ENCODE data around the gene SMYD3.
"Not testable (repeated sequence)": the region's sequence is repeated elsewhere in the genome, so short reads cannot be mapped to it uniquely, and the experiment has no call there.

Gene SMYD3

DNA sequence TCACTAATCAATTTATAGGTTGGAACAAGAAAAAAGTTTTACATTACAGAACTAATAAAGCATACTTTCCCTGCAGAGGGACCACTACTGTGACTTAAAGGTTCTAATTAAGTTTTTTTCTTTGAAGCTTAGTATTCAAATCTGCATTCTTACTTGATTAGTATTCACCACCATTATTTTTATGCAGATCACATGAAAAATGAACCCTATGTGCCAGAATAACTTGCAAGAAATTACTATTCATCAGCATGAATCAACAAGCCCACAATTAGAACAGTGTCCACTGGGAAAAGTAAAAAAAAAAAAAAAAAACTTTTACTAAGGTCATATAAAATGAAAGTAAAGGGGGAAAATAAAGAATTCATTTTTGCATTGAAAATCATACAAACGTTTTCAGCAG lies 90.8 kb downstream of the SMYD3 start:
- no peak for DNase-seq (ENCODE audit: low read depth)

DNA sequence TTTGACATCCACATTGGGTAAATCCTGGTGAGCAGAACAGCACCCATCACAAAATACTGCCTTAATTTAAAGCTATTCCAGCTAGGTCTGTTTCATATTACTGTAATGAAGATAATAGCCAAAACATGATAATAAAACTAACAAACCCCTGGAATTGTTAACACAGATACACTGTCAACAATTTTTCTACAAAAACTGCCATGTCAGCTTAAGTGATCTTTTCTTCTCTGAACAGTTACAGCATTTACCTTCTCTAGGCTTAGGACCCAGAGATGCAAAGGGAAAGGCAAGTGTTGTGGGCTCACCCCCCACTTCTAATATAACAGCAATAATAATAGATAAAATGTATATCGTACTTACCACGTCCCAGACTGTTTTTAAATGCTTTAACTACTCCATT lies 92.1 kb downstream of the SMYD3 start:
- DNase-seq (ENCODE audit: low read depth) = no peak

DNA sequence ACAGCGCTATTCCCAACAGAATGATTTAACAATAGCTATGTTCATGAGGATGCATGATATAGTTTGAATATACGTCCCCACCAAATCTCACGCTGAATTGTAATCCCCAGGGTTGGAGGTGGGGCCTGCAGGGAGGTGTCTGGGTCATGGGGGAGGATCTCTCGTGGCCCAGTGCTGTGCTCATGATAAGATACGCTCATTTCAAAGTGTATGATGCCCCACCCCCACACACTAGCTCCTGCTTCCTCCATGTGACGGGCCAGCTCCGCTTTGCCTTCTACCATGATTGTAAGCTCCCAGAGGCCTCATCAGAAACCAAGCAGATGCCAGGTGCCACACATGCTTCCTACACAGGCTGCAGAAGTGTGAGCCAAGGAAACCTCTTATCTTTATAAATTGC lies 93.6 kb downstream of the SMYD3 start:
- DNase-seq (ENCODE audit: low read depth) = no peak

DNA sequence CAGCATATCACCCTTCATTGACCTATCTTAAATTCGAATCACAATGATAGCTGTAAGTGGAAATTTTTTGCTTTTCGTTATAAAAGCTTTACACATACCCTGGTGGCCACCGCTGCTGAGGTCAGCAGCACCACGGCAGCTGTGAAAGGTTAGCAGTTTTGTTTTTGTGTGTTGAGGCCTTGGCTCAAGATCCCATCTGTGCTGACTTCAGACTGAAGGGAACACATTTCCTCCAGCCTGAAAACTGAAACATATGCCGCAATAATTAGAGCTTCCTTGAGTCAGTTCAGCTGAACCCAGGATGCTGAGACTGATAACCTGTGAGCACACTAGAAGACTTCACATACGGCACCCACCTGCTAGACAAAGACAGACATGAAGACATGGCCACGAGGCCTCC lies 103.0 kb downstream of the SMYD3 start:
- no peak for DNase-seq (ENCODE audit: low read depth)

DNA sequence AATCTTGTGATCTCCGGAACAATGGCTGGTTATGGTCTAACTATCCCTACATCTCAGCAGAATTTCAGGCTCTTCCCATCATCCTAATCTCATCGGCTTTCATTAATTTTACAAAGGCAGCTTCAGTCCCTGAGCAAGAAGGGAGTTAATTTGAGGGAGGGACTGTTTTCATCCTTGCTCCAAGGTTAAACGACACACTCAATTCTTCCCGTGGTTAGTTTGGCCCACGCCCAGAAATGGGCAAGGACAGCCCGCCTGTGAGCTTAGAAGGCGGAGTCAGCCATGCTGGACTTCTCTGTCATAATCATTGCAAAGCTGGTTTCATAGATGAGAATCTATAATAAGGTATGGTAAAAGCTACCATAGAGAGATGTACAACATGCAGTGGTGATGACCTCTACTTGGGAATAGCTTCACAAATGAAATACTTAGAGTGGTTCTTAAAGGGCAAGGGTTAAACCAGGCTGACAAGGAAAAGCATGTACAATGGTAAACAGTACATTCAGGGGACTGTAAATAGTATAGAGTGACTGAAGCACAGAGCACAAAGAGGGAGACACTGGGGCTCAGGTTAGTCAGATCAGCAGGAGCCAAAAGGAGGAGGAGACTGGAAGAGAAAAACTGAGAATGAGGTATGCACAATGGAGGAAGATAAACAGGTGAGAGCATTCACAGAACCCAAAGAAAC lies 108.8 kb downstream of the SMYD3 start:
- DNase-seq (ENCODE audit: low read depth) = no peak

DNA sequence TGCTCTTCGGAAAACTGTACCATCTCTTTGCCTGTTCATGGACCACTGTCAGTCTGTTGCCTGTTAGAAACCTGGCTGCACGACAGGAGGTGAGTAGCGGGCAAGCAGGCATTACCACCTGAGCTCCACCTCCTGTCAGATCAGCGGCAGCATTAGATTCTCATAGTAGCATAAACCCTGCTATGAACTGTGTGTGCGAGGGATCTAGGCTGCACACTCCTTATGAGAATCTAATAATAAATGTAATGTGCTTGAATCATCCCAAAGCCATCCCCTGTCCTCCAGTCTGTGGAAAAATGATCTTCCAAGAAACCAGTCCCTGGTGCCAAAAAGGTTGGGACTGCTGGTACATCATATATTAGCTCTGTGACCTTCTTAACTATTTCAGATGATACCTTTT lies 110.0 kb downstream of the SMYD3 start:
- no peak for DNase-seq (ENCODE audit: low read depth)

DNA sequence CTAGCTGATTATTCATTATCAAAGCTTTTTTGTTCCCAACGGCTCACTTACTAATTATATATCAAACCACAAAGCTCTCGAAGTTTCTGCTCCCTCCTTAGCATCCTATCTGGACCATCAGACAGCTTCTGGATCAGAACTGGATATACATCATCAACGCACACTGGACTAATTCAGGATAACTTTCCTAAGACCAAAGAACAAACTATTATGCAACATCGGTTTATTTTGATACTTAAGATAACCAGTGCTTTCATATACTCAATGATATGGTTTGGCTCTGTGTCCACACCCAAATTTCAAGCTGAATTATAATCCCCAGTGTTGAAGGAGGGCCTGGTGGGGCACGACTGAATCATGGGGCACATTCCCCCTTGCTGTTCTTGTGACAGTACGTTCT lies 110.8 kb downstream of the SMYD3 start:
- DNase-seq (ENCODE audit: low read depth) = no peak

DNA sequence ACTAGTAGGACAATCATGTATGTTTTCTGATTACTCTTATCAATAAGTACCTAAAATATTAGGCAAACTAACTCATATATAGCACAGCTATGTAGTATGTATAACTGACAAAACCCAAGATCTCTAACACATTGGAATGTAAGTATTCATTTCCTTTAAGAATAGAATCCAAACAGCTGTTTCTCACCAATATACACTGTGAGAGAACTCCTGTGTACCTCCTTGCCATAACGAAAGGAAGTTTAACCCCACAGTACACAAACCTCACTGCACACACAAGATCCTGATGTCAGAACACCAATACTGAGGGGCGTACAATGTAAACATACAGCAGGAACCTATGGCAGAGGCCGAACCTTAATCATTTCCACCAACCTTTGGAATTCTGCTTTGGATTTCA lies 113.0 kb downstream of the SMYD3 start:
- DNase-seq (ENCODE audit: low read depth) = no peak

DNA sequence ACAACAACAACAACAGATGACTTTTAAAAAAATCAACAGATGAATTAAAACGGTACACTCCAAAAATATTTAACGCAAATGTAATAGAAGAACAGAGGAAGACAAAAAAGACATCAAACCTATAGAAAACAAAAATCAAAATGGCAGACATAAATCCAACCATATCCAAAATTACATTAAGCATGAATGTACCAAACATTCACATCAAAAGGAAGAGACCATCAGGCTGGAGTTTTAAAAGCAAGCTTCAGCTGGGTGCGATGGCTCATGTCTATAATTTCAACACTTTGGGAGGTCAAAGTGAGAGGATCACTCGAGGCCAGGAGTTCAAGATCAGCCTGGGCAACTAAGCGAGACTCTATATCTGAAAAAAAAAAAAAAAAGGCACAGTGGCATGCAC lies 116.2 kb downstream of the SMYD3 start:
- DNase-seq (ENCODE audit: low read depth) = no peak

DNA sequence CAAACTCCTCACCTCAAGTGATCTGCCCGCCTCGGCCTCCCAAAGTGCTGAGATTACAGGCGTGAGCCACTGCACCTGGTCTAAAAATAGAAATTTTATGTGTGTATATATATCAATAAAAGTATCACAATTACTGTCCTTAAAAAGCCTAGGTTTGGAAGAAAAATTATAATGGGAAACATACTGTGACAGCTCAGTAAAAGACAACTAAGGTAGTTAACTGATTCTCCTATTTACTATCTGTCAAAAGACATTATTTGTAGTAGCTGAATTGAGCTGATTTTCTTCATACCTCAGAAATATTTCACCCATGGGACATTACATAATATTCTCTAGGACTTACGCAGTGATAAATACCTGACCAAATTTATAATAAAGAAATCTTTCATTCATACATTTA lies 122.5 kb downstream of the SMYD3 start:
- no peak for DNase-seq (ENCODE audit: low read depth)

DNA sequence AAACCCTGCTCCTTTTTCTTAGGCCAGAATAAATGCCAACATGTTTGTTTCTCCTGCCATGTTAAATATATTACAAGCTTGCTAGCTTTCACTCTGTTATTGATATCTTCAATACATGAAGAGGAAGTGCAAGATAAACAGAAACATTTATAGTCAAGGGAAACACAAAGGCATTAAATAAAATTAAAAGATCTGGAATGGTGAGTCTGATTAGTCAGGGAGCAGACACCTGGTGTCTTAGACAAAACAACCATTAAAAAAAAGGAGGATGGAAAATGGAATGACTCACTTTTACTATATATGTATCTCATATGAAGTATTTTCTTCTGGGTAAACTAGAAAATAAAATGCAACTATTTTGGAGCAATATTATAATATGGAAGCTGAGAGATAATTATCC lies 123.3 kb downstream of the SMYD3 start:
- DNase-seq (ENCODE audit: low read depth) = no peak

DNA sequence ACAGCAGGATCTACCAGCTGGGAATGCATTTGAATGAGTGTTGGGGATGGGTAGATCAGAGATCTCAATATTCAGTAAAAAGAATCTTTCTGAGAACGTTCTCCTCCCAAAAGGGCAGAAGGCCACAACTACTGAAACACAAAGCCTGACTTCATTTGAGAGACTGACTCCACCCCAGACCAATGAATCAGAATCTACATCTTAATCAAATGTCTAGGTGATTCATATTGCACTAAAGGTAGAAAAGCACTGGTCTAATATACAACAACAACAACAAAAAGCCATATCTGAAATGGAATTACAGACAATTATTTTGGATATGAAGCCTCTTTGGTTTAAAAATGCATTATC lies 123.9 kb downstream of the SMYD3 start:
- no peak for DNase-seq (ENCODE audit: low read depth)

DNA sequence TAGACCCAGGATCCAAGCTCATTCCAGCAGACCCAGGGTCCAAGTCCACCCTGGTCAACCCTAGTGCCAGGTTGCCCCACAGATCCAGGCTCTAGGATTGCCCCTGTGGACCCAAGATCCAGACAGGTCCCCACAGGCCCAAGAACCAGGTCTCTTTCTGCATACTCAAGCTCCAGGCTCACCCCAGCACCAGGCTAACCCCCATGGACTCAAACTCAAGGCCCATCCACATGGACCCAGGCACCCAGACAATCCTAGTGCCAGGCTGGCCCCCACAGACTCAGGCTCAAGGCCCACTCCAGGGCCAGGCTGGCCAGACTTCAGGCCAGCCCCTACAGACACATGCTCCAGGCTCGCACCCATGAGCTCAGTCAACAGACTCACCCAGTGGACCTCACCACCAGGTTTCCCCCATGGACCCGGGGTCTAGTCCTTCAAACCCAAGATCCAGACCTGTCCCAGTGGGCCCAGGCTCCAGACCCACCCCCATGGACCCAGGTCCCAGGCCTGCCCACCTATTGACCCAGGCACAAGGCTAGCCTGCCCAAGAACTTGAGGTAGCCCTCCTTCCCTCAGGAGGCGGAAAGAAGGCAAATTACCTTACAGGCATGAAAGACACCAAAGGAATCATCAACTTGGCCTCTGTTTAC lies 124.4 kb downstream of the SMYD3 start:
- no peak for DNase-seq (ENCODE audit: low read depth)

DNA sequence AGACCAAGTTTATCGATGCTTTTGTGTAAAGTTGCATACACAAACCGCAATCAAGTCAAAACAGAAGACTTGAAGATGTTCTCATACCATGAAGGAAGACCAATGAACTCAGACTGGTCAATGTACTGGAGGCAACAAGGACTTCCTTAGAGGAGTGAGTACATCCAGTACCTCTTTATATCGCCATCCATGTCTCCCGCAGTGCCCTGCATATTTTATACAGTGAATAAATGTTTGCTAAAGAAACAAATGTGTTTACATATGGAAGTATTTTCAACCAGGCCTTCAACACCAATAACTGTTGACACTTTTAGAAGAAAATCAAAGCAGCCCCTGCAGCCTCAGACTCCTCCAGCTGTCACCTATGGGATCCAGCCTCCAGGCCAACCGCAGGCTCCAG lies 125.6 kb downstream of the SMYD3 start:
- no peak for DNase-seq (ENCODE audit: low read depth)

DNA sequence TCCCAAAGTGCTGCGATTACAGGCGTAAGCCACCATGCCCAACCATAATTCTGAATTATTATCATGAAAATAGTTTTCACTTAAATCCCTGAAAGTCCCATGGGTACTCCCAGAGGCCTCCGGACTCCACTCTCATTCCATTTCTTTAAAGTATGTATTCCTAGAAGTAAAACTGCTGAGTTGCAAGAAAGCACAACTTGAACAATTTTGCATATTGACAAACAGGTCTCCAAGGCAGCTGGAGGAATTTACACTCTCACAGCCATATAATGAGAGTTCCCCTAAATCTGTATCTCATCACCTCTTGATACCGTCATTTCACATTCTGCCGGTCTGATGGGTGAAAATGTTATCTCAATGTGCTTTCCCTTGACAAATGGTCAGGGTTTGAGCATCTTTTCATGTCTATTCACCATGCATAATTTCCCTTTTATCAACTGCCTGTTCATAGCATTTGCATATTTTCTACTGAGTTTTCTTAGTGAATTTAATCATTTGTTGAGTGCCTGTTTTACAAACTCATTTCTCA lies 129.4 kb downstream of the SMYD3 start:
- DNase-seq (ENCODE audit: low read depth) = no peak

DNA sequence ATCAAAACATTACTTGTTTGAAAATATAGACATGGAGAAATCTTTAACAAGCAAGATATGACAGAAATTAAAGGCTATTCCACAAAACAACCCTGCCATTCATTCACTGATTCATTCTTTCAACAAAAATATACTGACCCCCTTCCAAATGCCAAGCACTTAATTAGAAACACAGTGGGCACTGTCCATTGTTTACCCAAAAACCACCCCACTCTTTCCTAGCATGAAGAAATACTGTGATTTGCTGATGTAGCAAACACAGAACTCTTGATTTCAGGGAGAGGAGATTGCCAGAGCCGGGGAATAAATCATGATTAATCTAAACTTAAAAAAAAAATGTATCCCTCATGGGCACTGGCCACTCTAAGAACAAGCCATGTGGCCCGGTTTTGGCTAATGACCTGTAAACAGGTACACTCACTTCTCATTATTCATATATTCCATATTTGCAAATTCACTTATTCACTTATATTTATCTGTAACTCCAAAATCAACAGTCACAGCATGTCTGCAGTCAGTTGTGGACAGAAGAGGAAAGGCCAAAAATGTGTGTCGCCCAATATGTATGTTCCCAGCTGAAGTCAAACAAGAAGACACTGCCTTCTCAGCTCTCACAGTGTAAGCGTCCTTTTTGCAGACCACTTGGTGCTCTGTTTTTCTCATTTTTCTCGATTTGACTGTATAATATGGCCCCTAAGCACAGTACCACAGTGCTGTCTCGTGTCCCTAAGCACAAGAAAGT lies 133.1 kb downstream of the SMYD3 start:
- DNase-seq (ENCODE audit: low read depth) = no peak

DNA sequence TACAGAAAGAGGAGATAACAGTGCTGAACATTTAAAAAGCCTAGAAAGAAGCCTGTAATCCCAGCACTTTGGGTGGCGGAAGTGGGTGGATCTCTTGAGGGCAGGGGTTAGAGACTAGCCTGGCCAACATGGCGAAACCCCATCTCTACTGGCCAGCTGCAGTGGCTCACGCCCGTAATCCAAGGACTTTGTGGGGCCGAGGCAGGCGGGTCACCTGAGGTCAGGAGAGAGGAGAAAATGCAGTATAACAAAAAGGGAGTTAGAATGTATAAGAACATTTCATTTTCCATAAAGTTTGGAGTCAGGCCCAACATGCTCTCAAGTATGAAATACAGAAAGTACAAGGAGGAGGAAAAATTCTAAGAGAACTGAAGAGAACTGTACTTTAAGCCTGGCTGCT lies 134.5 kb downstream of the SMYD3 start:
- no peak for DNase-seq (ENCODE audit: low read depth)

DNA sequence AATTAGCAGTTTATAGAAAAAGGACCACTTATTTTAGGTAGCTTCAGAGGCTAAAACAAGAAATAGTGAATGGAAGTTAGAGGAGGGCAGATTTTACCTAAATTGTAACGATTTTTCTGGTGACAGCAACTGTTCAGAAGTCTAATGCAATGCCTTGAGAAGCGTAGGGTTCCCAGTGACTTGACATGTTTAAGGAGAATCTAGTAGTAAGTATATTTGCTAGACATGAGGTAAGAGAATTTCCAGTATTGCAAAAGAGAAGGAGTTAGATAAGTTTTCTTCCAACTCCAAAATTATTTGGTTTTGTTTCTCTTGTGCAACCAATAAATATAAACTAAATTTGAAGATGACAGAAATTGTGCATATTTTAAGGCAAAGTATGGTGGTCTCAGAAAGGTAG lies 140.0 kb downstream of the SMYD3 start:
- no peak for DNase-seq (ENCODE audit: low read depth)

DNA sequence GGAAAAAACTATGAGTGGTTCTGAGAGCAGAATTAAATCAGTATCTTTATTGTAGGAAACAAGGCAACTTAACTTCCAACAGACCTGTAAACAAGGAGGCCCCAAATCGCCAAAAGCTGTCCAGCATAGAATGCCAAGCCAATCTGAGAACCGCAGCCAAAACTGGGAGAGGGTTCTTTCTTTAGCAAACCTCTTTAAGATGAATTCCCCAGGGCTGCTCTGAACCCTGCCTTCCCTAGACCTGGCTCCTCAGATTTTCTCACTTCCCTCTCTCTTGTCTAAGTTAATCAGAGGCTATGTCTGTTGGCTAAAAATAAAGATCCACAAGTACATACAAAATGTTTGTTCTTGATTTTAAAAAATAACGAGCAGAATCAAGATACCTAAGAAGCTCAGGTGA lies 141.4 kb downstream of the SMYD3 start:
- DNase-seq (ENCODE audit: low read depth) = no peak

DNA sequence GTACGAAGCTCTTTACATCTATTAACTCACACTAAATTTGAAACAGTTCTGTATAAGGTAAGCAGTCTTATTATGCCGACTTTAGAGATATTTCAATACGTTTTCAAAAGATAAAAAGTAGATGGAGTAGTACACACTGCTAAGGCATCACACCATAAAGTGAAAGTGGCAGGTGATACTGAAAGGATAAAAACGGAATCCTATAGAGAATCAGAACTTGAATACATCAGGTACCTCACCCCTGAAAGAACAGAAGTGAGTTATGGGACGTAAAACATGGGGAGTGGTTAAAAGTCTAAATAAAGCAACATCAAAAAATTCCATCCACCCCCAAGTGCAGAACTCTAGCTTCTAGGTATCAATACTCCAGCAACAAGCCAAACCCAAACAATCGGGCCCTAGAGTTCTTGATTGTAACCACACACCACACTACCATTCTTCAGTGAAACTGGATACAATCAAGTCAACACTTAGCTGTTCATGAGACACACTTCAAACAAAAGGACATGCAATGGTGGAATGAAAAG lies 142.6 kb downstream of the SMYD3 start:
- DNase-seq (ENCODE audit: low read depth) = no peak

DNA sequence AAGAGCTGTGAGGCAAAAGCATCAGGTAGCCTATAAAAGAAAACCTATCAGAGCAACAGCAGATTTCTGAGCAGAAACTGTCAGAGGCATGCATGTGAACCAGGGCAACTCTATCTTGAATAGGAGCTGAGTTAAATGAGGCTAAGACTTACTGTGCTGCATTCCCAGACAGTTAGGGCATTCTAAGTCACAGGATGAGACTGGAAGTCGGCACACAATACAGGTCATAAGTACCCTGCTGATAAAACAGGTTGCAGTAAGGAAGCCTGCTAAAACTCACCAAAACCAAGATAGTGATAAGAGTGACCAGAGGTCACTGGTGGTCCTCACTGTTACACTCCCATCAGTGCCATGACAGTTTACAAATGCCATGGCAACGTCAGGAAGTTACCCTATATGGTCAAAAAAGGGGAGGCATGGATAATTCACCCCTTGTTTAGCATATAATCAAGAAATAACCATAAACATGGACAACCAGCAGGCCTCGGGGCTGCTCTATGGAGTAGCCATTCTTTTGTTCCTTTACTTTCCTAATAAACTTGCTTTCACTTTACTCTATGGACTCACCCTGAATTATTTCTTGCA lies 150.0 kb downstream of the SMYD3 start:
- DNase-seq (ENCODE audit: low read depth) = not testable (repeated sequence)

DNA sequence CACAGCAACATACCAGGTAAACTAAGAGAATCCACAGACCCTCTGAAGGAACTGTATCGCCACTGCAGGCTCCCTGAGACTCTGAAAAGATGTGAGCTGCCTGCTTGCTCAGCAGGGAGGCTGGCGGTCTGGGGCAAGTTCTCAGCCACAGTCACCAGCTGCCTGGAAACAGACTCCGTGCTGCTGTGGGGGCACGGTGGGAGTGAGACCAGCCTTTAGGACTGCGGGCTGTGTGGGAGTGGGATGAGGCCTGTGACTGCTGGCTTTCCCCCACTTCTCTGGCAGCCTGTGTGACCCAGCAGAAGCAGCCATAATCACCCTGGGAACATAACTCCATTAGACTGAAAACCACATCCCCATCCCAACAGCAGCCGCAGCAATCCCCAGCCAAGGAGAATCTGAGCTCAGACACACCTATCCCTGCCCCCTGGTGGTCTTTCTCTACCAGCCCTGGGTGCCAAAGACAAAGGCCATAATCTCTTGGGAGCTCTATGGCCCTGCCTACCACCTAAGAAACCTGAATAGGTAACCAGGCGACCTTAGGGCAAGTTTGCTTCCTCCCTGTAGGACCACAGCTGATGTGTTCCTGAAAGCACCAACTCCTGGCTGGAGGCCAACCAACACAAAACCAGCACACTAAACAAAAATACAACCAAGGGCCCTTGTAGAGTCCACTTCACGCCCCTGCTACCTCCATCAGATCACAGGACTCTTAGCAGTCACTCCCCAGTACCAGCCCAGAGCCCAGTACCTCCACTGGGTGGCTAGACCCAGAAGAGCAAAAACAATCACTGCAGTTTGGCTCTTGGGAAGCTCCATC lies 151.5 kb downstream of the SMYD3 start:
- DNase-seq (ENCODE audit: low read depth) = no peak

Data from activated gamma-delta T cell treated with anti-CD3 and anti-CD28 coated beads, Interleukin-2, amount 50 U/mL, for 16 hours (primary cell).